ENCODE measurements around the gene WDR7.

WDR7 gene

GRCh38 chr18:56721491-56721890 lies 70.3 kb downstream of the WDR7 start:
- Histone ChIP-seq H2AFZ (no peak overlapping the region), H3K79me2 (no peaks in the 10 kb centered on the region), H3K9me3 (ENCODE audit: control insufficient read depth, low read length) (no peaks in the 10 kb centered on the region), H3K4me1 (no peaks in the 10 kb centered on the region), H3K4me3 (ENCODE audit: low read depth, low read length) (no peak overlapping the region), H3K36me3 (ENCODE audit: control insufficient read depth, insufficient read depth, low read length) (no peaks in the 10 kb centered on the region), H3K27me3 (ENCODE audit: control insufficient read depth, insufficient read depth, low read length) (no peaks in the 10 kb centered on the region), H3K9ac (no peak overlapping the region), H3K27ac (no peak overlapping the region), H3K4me2 (ENCODE audit: low read length) (no peak overlapping the region)
- TF ChIP-seq CTCF (IDR thresholded peaks at IDR 0.05) = no peak

- H2AFZ ChIP-seq = no peak overlapping the region
- no peaks in the 10 kb centered on the region for H3K36me3 ChIP-seq (ENCODE audit: control insufficient read depth, insufficient read depth, low read length)
- H3K9me3 ChIP-seq (ENCODE audit: control insufficient read depth, low read length) = no peaks in the 10 kb centered on the region
- no peak overlapping the region for H3K27ac ChIP-seq
- no peaks in the 10 kb centered on the region for H3K4me1 ChIP-seq
- H3K4me2 ChIP-seq (ENCODE audit: low read length) = no peak overlapping the region
- TF ChIP-seq CTCF (IDR thresholded peaks at IDR 0.05) = no peak
- H3K79me2 ChIP-seq = no peaks in the 10 kb centered on the region
- no peak overlapping the region for H3K9ac ChIP-seq
- no peaks in the 10 kb centered on the region for H3K27me3 ChIP-seq (ENCODE audit: control insufficient read depth, insufficient read depth, low read length)
- H3K4me3 ChIP-seq (ENCODE audit: low read depth, low read length) = no peak overlapping the region
Observed at GRCh38 chr18:56722518-56722917, 71.4 kb downstream of the WDR7 start.

GRCh38 chr18:56723068-56723467 lies 71.9 kb downstream of the WDR7 start:
- H3K9me3 ChIP-seq (ENCODE audit: control insufficient read depth, low read length) = no peaks in the 10 kb centered on the region
- H3K4me3 ChIP-seq (ENCODE audit: low read depth, low read length) = no peak overlapping the region
- no peaks in the 10 kb centered on the region for H3K79me2 ChIP-seq
- H3K4me2 ChIP-seq (ENCODE audit: low read length) = no peak overlapping the region
- H3K27me3 ChIP-seq (ENCODE audit: control insufficient read depth, insufficient read depth, low read length) = no peaks in the 10 kb centered on the region
- H3K4me1 ChIP-seq = no peaks in the 10 kb centered on the region
- no peak for TF ChIP-seq CTCF (IDR thresholded peaks at IDR 0.05)
- H3K36me3 ChIP-seq (ENCODE audit: control insufficient read depth, insufficient read depth, low read length) = no peaks in the 10 kb centered on the region
- no peak overlapping the region for H3K9ac ChIP-seq
- H2AFZ ChIP-seq = no peak overlapping the region
- no peak overlapping the region for H3K27ac ChIP-seq

GRCh38 chr18:56723706-56724105 lies 72.5 kb downstream of the WDR7 start:
- H3K27me3 ChIP-seq (ENCODE audit: control insufficient read depth, insufficient read depth, low read length) = no peaks in the 10 kb centered on the region
- H3K9ac ChIP-seq = no peak overlapping the region
- no peaks in the 10 kb centered on the region for H3K79me2 ChIP-seq
- H3K4me2 ChIP-seq (ENCODE audit: low read length) = no peak overlapping the region
- H3K4me3 ChIP-seq (ENCODE audit: low read depth, low read length) = no peak overlapping the region
- no peak overlapping the region for H2AFZ ChIP-seq
- H3K36me3 ChIP-seq (ENCODE audit: control insufficient read depth, insufficient read depth, low read length) = no peaks in the 10 kb centered on the region
- no peaks in the 10 kb centered on the region for H3K4me1 ChIP-seq
- no peak for TF ChIP-seq CTCF (IDR thresholded peaks at IDR 0.05)
- no peaks in the 10 kb centered on the region for H3K9me3 ChIP-seq (ENCODE audit: control insufficient read depth, low read length)
- no peak overlapping the region for H3K27ac ChIP-seq

GRCh38 chr18:56726906-56727305 lies 75.7 kb downstream of the WDR7 start:
- Histone ChIP-seq H3K4me3 (ENCODE audit: low read depth, low read length) (no peak overlapping the region), H3K79me2 (no peaks in the 10 kb centered on the region), H3K36me3 (ENCODE audit: control insufficient read depth, insufficient read depth, low read length) (no peaks in the 10 kb centered on the region)

More at GRCh38 chr18:56726906-56727305, 75.7 kb downstream of the WDR7 start:
- Histone ChIP-seq H2AFZ (no peak overlapping the region), H3K9ac (no peak overlapping the region), H3K27me3 (ENCODE audit: control insufficient read depth, insufficient read depth, low read length) (no peaks in the 10 kb centered on the region), H3K9me3 (ENCODE audit: control insufficient read depth, low read length) (no peaks in the 10 kb centered on the region), H3K4me1 (no peaks in the 10 kb centered on the region), H3K27ac (no peak overlapping the region), H3K4me2 (ENCODE audit: low read length) (no peak overlapping the region)
- no peak for TF ChIP-seq CTCF (IDR thresholded peaks at IDR 0.05)

Data from parathyroid adenoma (tissue), 2 donors.